Ecto neural progenitor cell (in vitro differentiated cells): ENCODE results near the gene UBE2I.
A peak's percentile ranks its signal among the peaks of the same experiment; 100 is the strongest.
"Not testable (repeated sequence)": the region's sequence is repeated elsewhere in the genome, so short reads cannot be mapped to it uniquely, and the experiment has no call there.

Experiments
- DNase-seq: peaks from one replicate; pipeline ENCODE4 v3.0.0-alpha.2; 2018; ENCODE audit warnings: low spot score

UBE2I gene

GRCh38 chr16:1293921-1294656, 15.3 kb upstream of the UBE2I start:
- no peak for DNase-seq

- DNase-seq = no peak
Observed at GRCh38 chr16:1295465-1295864, 14.0 kb upstream of the UBE2I start.

GRCh38 chr16:1296688-1297017, 12.8 kb upstream of the UBE2I start:
- DNase-seq = not testable (repeated sequence)

GRCh38 chr16:1297018-1297696, 12.3 kb upstream of the UBE2I start:
- no peak for DNase-seq

- DNase-seq = no peak
Observed at GRCh38 chr16:1298406-1298805, 11.0 kb upstream of the UBE2I start.

- DNase-seq = no peak
Observed at GRCh38 chr16:1299012-1299867, 10.2 kb upstream of the UBE2I start.

- no peak for DNase-seq
Observed at GRCh38 chr16:1299868-1300203, 9.6 kb upstream of the UBE2I start.

GRCh38 chr16:1300664-1301476, 8.6 kb upstream of the UBE2I start:
- peak; percentile 88 for DNase-seq

- no peak for DNase-seq
Observed at GRCh38 chr16:1301562-1301961, 7.9 kb upstream of the UBE2I start.

GRCh38 chr16:1305823-1306222, 3.6 kb upstream of the UBE2I start:
- DNase-seq = no peak

GRCh38 chr16:1306334-1306733, 3.1 kb upstream of the UBE2I start:
- no peak for DNase-seq

GRCh38 chr16:1308036-1308976, 1.1 kb upstream of the UBE2I start:
- DNase-seq = no peak

GRCh38 chr16:1309888-1310831, 724 bp downstream of the UBE2I start:
- no peak for DNase-seq

- no peak for DNase-seq
Observed at GRCh38 chr16:1310832-1311200, 1.4 kb downstream of the UBE2I start.

- no peak for DNase-seq
Observed at GRCh38 chr16:1311212-1311737, 1.8 kb downstream of the UBE2I start.

- DNase-seq = no peak
Observed at GRCh38 chr16:1311738-1312466, 2.5 kb downstream of the UBE2I start.

- DNase-seq = no peak
Observed at GRCh38 chr16:1312467-1312816, 3.0 kb downstream of the UBE2I start.

GRCh38 chr16:1312903-1313302, 3.5 kb downstream of the UBE2I start:
- no peak for DNase-seq

GRCh38 chr16:1313721-1314369, 4.4 kb downstream of the UBE2I start:
- DNase-seq = no peak
